ENCODE results near the gene RANBP3. TPM values are rescaled to one million over a fixed set of nuclear protein-coding genes. Genes with fewer than 3 reads are reported as not detected.
A peak's percentile ranks its signal among the peaks of the same experiment; 100 is the strongest.

Gene RANBP3
- total RNA-seq, 2 donors from 2014 or later = 77.4 to 81.4 TPM

GRCh38 chr19:6023936-6024335 is 46.0 kb upstream of the RANBP3 start:
- H3K27ac Mint-ChIP-seq = no peak overlapping the region

GRCh38 chr19:6023085-6023682 is 45.2 kb upstream of the RANBP3 start:
- H3K36me3 Mint-ChIP-seq (ENCODE audit: low read depth) = no peaks in the 10 kb centered on the region

More at GRCh38 chr19:6023936-6024335, 46.0 kb upstream of the RANBP3 start:
- Mint-ChIP-seq H3K27me3 (ENCODE audit: insufficient read depth) (peaks cover 7% of the 10 kb centered on the region), H3K4me1 (peaks cover 6% of the 10 kb centered on the region), H3K36me3 (ENCODE audit: low read depth) (no peaks in the 10 kb centered on the region), H3K9me3 (no peaks in the 10 kb centered on the region), H3K4me3 (no peak overlapping the region)
- no peaks in the 10 kb centered on the region for H3K36me3 ChIP-seq (ENCODE audit: control insufficient read depth, insufficient read depth, low read length)
- H3K27ac ChIP-seq (ENCODE audit: low read depth, low read length) = no peak overlapping the region
- H3K27me3 ChIP-seq (ENCODE audit: control insufficient read depth, insufficient read depth, low read length, poor library complexity, severe bottlenecking) = no peaks in the 10 kb centered on the region
- no peak overlapping the region for H3K9ac ChIP-seq (ENCODE audit: extremely low read depth, low read length, poor library complexity, severe bottlenecking)
- H3K4me1 ChIP-seq (ENCODE audit: control insufficient read depth, insufficient read depth, low read length) = peaks cover 2% of the 10 kb centered on the region
- no peak for DNase-seq
- H3K4me3 ChIP-seq (ENCODE audit: low read length) = no peak overlapping the region
- no peak for TF ChIP-seq CTCF (conservative IDR thresholded peaks at IDR 0.05)
- WGBS, 2 experiments (ENCODE audit: insufficient coverage in 1 of 2, insufficient read length in 1 of 2) = 84 to 90% methylated on average over 4 to 12 of the region's 12 CpGs
- no peaks in the 10 kb centered on the region for H3K9me3 ChIP-seq (ENCODE audit: control insufficient read depth, low read length)

GRCh38 chr19:6022570-6023064 is 44.7 kb upstream of the RANBP3 start:
- no peaks in the 10 kb centered on the region for H3K9me3 Mint-ChIP-seq
- WGBS, 2 experiments (ENCODE audit: insufficient coverage in 1 of 2, insufficient read length in 1 of 2) = 50 to 70% methylated on average over 9 to 16 of the region's 16 CpGs

More at GRCh38 chr19:6023085-6023682, 45.2 kb upstream of the RANBP3 start:
- peak overlapping the region; percentile 32 for H3K27ac ChIP-seq (ENCODE audit: low read depth, low read length)
- DNase-seq = no peak
- no peak overlapping the region for H3K9ac ChIP-seq (ENCODE audit: extremely low read depth, low read length, poor library complexity, severe bottlenecking)
- peaks cover 2% of the 10 kb centered on the region for H3K4me1 ChIP-seq (ENCODE audit: control insufficient read depth, insufficient read depth, low read length)
- H3K9me3 ChIP-seq (ENCODE audit: control insufficient read depth, low read length) = no peaks in the 10 kb centered on the region
- Mint-ChIP-seq H3K27ac (no peak overlapping the region), H3K4me1 (peaks cover 6% of the 10 kb centered on the region), H3K27me3 (ENCODE audit: insufficient read depth) (peaks cover 9% of the 10 kb centered on the region), H3K4me3 (no peak overlapping the region), H3K9me3 (no peaks in the 10 kb centered on the region)
- WGBS, 2 experiments (ENCODE audit: insufficient coverage in 1 of 2, insufficient read length in 1 of 2) = 85 to 88% methylated on average over 16 to 21 of the region's 21 CpGs
- H3K4me3 ChIP-seq (ENCODE audit: low read length) = no peak overlapping the region
- no peak for TF ChIP-seq CTCF (conservative IDR thresholded peaks at IDR 0.05)
- no peaks in the 10 kb centered on the region for H3K36me3 ChIP-seq (ENCODE audit: control insufficient read depth, insufficient read depth, low read length)
- no peaks in the 10 kb centered on the region for H3K27me3 ChIP-seq (ENCODE audit: control insufficient read depth, insufficient read depth, low read length, poor library complexity, severe bottlenecking)

More at GRCh38 chr19:6022570-6023064, 44.7 kb upstream of the RANBP3 start:
- H3K27me3 ChIP-seq (ENCODE audit: control insufficient read depth, insufficient read depth, low read length, poor library complexity, severe bottlenecking) = no peaks in the 10 kb centered on the region
- H3K36me3 ChIP-seq (ENCODE audit: control insufficient read depth, insufficient read depth, low read length) = no peaks in the 10 kb centered on the region
- Mint-ChIP-seq H3K4me1 (peaks cover 6% of the 10 kb centered on the region), H3K27me3 (ENCODE audit: insufficient read depth) (peaks cover 10% of the 10 kb centered on the region), H3K36me3 (ENCODE audit: low read depth) (no peaks in the 10 kb centered on the region), H3K4me3 (no peak overlapping the region), H3K27ac (no peak overlapping the region)
- H3K9me3 ChIP-seq (ENCODE audit: control insufficient read depth, low read length) = no peaks in the 10 kb centered on the region
- no peak overlapping the region for H3K27ac ChIP-seq (ENCODE audit: low read depth, low read length)
- peaks cover 2% of the 10 kb centered on the region for H3K4me1 ChIP-seq (ENCODE audit: control insufficient read depth, insufficient read depth, low read length)
- no peak overlapping the region for H3K4me3 ChIP-seq (ENCODE audit: low read length)
- H3K9ac ChIP-seq (ENCODE audit: extremely low read depth, low read length, poor library complexity, severe bottlenecking) = no peak overlapping the region
- DNase-seq = no peak
- peak; percentile 3 for TF ChIP-seq CTCF (conservative IDR thresholded peaks at IDR 0.05)

All from endodermal cell (in vitro differentiated cells).